GM12801 (cell line): ENCODE measurements around the gene TWIST2.

Experiments used
- TF ChIP-seq, protein P1 (sequence below): IDR thresholded peaks from one replicate; pipeline ENCODE4 v1.5.1; 2011; ENCODE audit warnings: control low read depth; ENCODE audit not compliant: insufficient read length; ENCODE audit errors: extremely low read depth

TWIST2 gene

DNA sequence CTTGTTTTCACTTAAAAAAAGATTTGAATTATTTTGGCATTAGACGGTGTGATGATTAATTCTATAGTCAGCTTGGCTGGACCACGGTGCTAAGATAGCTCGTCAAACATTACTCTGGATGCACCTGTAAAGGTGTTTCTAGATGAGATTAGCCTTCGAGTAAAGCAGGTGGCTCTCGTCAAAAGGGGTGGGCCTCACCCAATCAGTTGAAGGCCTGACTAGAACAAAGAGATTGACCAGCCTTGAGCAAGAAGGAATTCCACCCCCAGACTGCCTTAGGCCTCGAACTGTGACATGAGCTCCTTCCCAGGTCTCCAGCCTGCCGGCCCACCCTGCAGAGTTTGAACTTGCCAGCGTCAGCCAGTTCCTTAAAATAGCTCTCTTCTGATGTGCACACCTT, 73.4 kb downstream of the TWIST2 start:
- TF ChIP-seq, protein P1, sequence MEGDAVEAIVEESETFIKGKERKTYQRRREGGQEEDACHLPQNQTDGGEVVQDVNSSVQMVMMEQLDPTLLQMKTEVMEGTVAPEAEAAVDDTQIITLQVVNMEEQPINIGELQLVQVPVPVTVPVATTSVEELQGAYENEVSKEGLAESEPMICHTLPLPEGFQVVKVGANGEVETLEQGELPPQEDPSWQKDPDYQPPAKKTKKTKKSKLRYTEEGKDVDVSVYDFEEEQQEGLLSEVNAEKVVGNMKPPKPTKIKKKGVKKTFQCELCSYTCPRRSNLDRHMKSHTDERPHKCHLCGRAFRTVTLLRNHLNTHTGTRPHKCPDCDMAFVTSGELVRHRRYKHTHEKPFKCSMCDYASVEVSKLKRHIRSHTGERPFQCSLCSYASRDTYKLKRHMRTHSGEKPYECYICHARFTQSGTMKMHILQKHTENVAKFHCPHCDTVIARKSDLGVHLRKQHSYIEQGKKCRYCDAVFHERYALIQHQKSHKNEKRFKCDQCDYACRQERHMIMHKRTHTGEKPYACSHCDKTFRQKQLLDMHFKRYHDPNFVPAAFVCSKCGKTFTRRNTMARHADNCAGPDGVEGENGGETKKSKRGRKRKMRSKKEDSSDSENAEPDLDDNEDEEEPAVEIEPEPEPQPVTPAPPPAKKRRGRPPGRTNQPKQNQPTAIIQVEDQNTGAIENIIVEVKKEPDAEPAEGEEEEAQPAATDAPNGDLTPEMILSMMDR, result no peak

DNA sequence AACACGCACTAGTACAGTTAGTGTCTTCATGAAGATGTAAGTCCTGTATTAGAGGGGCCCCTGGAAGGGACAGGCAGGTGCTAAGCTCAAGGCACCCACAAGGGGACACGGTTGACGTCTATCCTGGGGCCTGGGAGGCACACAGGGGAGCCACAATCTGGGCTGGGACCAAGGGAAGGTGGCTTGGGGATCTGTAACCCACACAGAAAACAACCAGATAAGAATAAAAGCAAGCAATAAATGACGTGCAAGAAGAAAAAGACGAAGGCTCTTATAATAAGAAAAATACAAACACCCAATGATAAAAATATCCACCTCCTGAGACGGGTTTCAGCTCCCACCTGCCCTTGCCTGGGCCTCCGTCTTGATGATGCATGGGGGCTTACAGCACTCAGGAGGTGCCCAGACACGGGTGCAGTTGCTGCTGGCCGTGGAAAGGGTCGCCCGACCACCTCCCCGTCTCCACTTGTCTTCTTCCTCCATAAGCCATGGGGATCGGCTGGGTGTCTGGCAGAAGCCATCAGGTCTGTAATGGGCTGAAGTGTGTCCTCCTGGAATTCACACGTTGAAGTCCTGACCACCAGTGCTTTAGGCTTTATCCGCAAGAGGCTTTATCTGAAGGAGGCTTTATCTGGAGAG, 73.9 kb downstream of the TWIST2 start:
- TF ChIP-seq, protein P1, result no peak

DNA sequence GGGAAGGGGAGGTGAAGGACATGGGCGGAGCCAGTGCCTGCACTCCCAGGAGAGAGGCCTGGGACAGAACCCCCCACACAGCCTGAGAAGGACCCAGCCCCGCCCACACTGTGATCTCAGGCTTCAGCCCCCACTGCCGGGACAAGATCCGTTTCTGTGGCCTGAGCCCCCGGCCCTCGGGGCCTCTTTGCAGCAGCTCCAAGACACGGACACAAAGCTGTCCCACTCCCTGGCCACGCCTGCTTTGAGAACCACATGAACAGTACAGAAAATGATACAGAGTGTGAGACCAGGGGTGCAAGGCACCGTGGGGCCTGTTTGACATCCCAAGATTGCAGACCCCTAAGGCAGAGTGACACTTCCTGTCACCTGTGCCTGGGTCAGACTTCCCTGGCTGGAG, 74.5 kb downstream of the TWIST2 start:
- TF ChIP-seq, protein P1, result no peak

DNA sequence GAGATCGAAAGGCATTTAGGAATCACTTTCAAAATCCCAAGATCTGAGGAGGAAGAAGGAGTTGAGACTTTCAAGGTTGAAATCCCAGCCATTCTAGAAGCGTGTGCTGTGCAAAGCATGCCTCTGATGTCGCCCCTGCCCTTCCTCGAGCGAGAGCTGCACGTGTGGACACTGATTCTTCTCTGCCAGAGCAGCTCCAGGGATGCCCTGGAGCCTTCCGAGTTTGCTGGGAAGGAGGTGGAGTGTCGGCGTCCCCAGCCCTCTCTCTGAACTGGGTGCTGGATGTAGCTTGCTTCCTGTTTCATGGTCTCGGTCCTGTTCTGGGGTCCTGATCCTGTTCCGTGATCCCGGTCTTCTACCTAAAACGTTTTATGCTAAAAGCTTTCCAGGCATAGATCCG, 76.1 kb downstream of the TWIST2 start:
- TF ChIP-seq, protein P1, result no peak

DNA sequence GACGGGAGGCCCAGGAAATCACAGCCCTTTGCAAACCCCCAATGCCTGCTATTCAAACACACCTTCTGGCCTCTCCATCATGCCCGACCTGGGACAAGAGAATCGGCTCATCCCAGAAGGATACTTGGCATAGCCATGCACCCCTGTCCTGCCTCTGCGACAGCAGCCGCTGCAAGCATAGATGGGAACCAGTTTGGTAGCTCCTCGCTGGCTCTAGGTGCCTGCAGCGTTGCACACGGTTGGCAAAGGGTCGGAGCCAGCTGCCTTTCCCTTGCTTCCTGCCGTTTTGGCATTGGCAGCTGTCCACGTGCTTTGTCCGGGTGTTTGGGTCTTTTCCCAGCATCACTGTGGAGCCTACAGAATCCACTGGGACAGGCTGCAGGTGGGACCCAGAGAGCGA, 76.9 kb downstream of the TWIST2 start:
- TF ChIP-seq, protein P1, result no peak

DNA sequence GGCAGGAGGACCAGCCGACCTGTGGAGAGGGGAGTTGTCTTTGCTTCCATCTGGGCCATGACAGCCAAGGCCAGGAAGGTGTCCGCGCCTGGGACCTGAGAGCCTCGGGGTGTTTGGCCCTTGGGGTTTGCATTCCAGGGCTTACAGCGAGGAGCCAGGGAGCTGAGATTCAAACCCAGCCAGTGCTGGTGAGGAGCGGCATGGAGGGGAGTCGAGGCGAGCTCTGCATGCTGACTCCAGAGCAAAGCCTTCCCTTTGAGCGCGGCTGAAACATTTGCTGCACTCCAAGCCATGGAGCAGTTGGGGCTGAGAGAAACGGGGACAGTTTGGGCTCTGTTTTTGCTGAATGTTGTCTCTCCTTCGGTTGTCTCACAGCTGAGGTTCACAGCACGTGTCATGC, 77.4 kb downstream of the TWIST2 start:
- TF ChIP-seq, protein P1, result no peak

DNA sequence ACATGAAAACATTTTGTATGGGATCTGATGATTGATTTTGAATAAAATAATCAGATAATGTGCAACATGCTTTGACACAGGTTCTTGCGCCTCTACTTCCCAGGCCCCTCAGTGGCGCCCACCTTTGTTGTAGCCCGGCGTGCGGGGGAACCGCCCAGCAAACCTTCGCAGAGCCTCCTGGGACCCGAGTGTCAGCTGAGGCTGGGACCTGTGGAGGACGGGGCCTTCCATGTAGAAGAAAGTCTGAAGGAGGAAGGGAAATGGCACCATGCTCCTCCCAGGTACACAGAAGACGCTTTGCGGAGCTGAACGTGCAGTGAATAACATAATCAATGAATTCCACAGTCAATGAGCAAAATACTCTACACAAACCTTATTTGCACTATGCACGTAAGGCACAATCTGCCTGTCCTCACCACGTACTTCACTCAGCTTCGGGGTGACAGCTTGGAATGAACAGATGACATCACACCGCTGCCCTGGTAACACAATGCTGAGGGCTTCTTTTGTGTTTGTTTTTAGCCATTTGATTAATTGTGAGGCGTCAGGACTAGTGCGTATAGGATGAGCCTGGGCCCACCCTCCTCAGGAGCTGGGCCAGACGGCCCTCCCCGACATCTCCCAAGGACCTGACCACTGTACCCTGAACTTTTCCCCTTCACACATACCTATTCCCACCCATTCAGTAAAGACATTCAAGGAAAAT, 78.1 kb downstream of the TWIST2 start:
- TF ChIP-seq, protein P1, result no peak
